Tibial nerve (tissue), 4 donors: ENCODE results near the gene UBASH3A. TPM values are rescaled to one million over a fixed set of nuclear protein-coding genes. Genes with fewer than 3 reads are reported as not detected.

Experiments used
- DNase-seq, 2 donors: peaks; one replicate each; pipeline ENCODE4 v3.0.0-alpha.2; 2019; ENCODE audit warnings: low spot score in 2 of 2
- H3K27ac ChIP-seq, 4 donors: fragments of 200-600 bp; sonication (generic) in 3 of 4; one replicate each; pipeline ENCODE4 v1.5.1; 2017 to 2019; ENCODE audit warnings: mild to moderate bottlenecking in 1 of 4
- H3K27me3 ChIP-seq, 2 donors: fragments of 200-600 bp; sonication (generic) in 1 of 2; one replicate each; pipeline versions ENCODE4 v1.5.1 to v1.6.0; 2017 to 2019
- H3K36me3 ChIP-seq, 3 donors: fragments of 200-600 bp; sonication (generic); one replicate each; pipeline ENCODE4 v1.5.1; 2018 to 2019
- H3K4me1 ChIP-seq, 4 donors: fragments of 200-600 bp; sonication (generic) in 3 of 4; one replicate each; pipeline ENCODE4 v1.5.1; 2017 to 2019
- H3K4me3 ChIP-seq, 4 donors: fragments of 200-600 bp; sonication (generic) in 3 of 4; one replicate each; pipeline ENCODE4 v1.5.1; 2017 to 2019; ENCODE audit warnings: mild to moderate bottlenecking in 1 of 4, moderate library complexity in 1 of 4
- H3K9me3 ChIP-seq, 4 donors: fragments of 200-600 bp; sonication (generic) in 3 of 4; one replicate each; pipeline ENCODE4 v1.5.1; 2017 to 2019
- CTCF ChIP-seq, 5 experiments: fragments of 200-600 bp in 3 of 5; fragments of 450-650 bp in 2 of 5; sonication (generic) in 3 of 5; IDR thresholded peaks; one replicate each; pipeline ENCODE4 v1.5.1; 2016 to 2019; ENCODE audit warnings: antibody characterized with exemption in 5 of 5, mild to moderate bottlenecking in 3 of 5, moderate library complexity in 2 of 5
- EP300 ChIP-seq, 2 donors: sonication (generic); formaldehyde crosslinking; IDR thresholded peaks; one replicate each; pipeline ENCODE4 v1.6.1; 2017; ENCODE audit warnings: antibody characterized with exemption in 2 of 2, mild to moderate bottlenecking in 1 of 2
- POLR2A ChIP-seq, 2 donors: fragments of 450-650 bp; IDR thresholded peaks; one replicate each; pipeline ENCODE4 v1.6.1; 2017; ENCODE audit warnings: antibody characterized with exemption in 2 of 2, mild to moderate bottlenecking in 2 of 2, moderate library complexity in 2 of 2
- WGBS, 2 donors: methylation state at CpG; one replicate each; pipeline ENCODE4 v1.1.5; 2018; 5-methylcytosine and 5-hydroxymethylcytosine counted together
- total RNA-seq, 4 donors: library from RNA; depleted of rRNA; stranded (reverse); fragments of >200 nt; gene quantifications; one replicate each; pipeline ENCODE4 v1.1.0, GENCODE V29; 2016

The UBASH3A gene
- total RNA-seq, 4 donors from 2014 or later: 0.59 to 5.9 (median 0.90) TPM; not detected in 1

GRCh38 chr21:42389449-42389835 lies 14.3 kb upstream of the UBASH3A start:
- WGBS, 2 donors: 49 to 53% methylated on average over 6 of the region's 6 CpGs
- H3K4me3 ChIP-seq: no peak overlapping the region
- no peaks in the 10 kb centered on the region for H3K36me3 ChIP-seq
- no peaks in the 10 kb centered on the region for H3K4me1 ChIP-seq
- H3K27me3 ChIP-seq: no peaks in the 10 kb centered on the region
- peaks cover 0 to 3% (median 0%) of the 10 kb centered on the region in 4 donors for H3K9me3 ChIP-seq
- TF ChIP-seq CTCF (IDR thresholded peaks at IDR 0.05): no peak
- no peak for TF ChIP-seq POLR2A (IDR thresholded peaks at IDR 0.05)
- TF ChIP-seq EP300 (IDR thresholded peaks at IDR 0.05): no peak
- DNase-seq: no peak
- H3K27ac ChIP-seq: no peak overlapping the region

- Histone ChIP-seq H3K27me3 (no peaks in the 10 kb centered on the region), H3K4me1 (no peaks in the 10 kb centered on the region), H3K36me3 (no peaks in the 10 kb centered on the region), H3K4me3 (no peak overlapping the region), H3K9me3 (peaks cover 0 to 3% (median 0%) of the 10 kb centered on the region in 4 donors), H3K27ac (no peak overlapping the region)
- WGBS, 2 donors: 69 to 74% methylated on average over 5 of the region's 5 CpGs
- no peak for DNase-seq
- no peak for TF ChIP-seq POLR2A (IDR thresholded peaks at IDR 0.05)
- TF ChIP-seq CTCF (IDR thresholded peaks at IDR 0.05): no peak
- TF ChIP-seq EP300 (IDR thresholded peaks at IDR 0.05): no peak
Measured at GRCh38 chr21:42390193-42390592, 13.5 kb upstream of the UBASH3A start.

DNA sequence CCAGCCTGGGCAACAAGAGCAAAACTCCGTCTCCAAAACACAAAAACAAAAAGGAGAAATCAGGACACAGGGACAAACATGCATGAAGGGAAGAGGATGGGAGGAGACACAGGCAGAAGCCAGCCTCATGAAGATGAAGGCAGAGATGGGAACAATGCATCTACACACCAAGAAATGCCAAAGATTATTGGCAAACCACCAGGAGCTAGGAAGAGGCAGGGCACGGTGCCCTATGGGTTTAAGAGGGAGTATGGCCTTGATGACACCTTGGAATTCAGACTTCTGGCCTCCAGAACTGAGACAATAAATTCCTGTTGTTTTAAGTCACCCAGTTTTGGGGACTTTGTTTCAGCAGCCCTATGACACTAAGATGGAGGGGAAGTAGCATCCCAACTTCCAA lies 13.0 kb upstream of the UBASH3A start:
- WGBS, 2 donors: 35 to 66% methylated on average over 2 of the region's 2 CpGs
- no peak overlapping the region for H3K27ac ChIP-seq
- TF ChIP-seq EP300 (IDR thresholded peaks at IDR 0.05): no peak
- no peak for TF ChIP-seq POLR2A (IDR thresholded peaks at IDR 0.05)
- no peak for TF ChIP-seq CTCF (IDR thresholded peaks at IDR 0.05)
- no peak overlapping the region for H3K4me3 ChIP-seq
- DNase-seq: no peak
- no peaks in the 10 kb centered on the region for H3K36me3 ChIP-seq
- no peaks in the 10 kb centered on the region for H3K27me3 ChIP-seq
- peaks cover 0 to 3% (median 0%) of the 10 kb centered on the region in 4 donors for H3K9me3 ChIP-seq
- no peaks in the 10 kb centered on the region for H3K4me1 ChIP-seq

DNA sequence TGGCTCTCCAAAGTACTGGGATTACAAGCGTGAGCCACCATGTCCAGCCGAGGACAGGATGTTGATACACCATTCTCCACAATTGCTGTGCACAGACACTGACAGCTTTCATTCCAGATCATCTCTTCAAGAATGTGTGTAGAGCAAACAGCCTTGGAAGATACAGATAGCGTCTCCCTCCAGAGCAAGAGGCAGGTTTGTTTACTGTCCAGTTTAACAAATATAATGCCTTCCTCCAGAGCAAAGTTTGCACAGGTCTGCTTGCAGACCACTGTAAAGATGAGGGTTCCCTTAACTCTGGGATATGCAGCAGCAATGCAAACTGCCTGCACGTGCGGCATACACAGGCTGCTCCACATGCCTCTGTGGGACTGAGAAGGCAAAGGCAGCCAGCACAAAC lies 12.4 kb upstream of the UBASH3A start:
- TF ChIP-seq POLR2A (IDR thresholded peaks at IDR 0.05): no peak
- no peak for TF ChIP-seq CTCF (IDR thresholded peaks at IDR 0.05)
- no peak for TF ChIP-seq EP300 (IDR thresholded peaks at IDR 0.05)
- no peaks in the 10 kb centered on the region for H3K36me3 ChIP-seq
- H3K4me1 ChIP-seq: no peaks in the 10 kb centered on the region
- no peaks in the 10 kb centered on the region for H3K27me3 ChIP-seq
- H3K4me3 ChIP-seq: no peak overlapping the region
- peaks cover 0 to 3% (median 0%) of the 10 kb centered on the region in 4 donors for H3K9me3 ChIP-seq
- 77 to 83% methylated on average over 5 of the region's 5 CpGs for WGBS, 2 donors
- DNase-seq: no peak
- no peak overlapping the region for H3K27ac ChIP-seq

DNA sequence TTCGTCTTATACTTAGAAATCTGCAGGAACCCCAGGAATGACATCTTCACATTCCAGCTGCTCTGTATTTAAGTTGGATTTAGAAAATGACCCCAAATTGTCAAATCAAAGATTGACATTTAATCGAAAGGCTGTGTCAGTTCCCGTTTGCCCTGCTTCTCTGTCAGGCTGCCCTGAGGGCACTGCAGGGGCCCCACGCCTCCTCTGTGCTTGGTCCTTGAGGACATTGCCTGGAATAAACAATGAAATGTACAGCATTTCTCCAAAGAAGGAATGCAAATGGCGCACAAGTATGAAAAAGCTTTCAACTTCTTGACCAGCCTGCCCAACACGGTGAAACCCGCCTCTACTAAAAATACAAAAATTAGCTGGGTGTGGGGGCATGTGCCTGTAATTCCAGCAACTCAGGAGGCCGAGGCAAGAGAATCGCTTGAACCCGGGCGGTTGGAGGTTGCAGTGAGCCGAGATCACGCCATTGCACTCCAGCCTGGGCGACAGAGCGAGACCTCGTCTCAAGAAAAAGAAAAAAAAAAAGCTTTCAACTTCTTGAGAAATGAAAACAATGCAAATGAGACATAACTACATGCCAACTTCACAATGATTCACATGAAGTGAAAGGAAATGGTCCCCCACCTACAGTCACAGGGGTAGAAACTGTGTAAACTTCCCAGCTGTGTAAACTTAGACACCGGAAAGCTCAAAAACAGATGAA lies 10.8 kb upstream of the UBASH3A start:
- DNase-seq: no peak
- no peak for TF ChIP-seq CTCF (IDR thresholded peaks at IDR 0.05)
- no peak for TF ChIP-seq POLR2A (IDR thresholded peaks at IDR 0.05)
- TF ChIP-seq EP300 (IDR thresholded peaks at IDR 0.05): no peak
- 63 to 64% methylated on average over 17 of the region's 17 CpGs for WGBS, 2 donors
- no peaks in the 10 kb centered on the region for H3K27me3 ChIP-seq
- H3K36me3 ChIP-seq: no peaks in the 10 kb centered on the region
- H3K4me1 ChIP-seq: no peaks in the 10 kb centered on the region
- H3K4me3 ChIP-seq: no peak overlapping the region
- peaks cover 0 to 3% (median 0%) of the 10 kb centered on the region in 4 donors for H3K9me3 ChIP-seq
- no peak overlapping the region for H3K27ac ChIP-seq
